ENCODE data around the gene NPEPPS. TPM values are rescaled to one million over a fixed set of nuclear protein-coding genes. Genes with fewer than 3 reads are reported as not detected.

Gene NPEPPS
- total RNA-seq, 4 donors from 2014 or later = 79.3 to 116 (median 110) TPM

GRCh38 chr17:47644324-47644723 lies 113.4 kb downstream of the NPEPPS start:
- H3K9me3 ChIP-seq = no peaks in the 10 kb centered on the region
- H3K4me3 ChIP-seq = no peak overlapping the region
- no peaks in the 10 kb centered on the region for H3K27me3 ChIP-seq
- H3K27ac ChIP-seq = no peak overlapping the region
- TF ChIP-seq CTCF (IDR thresholded peaks at IDR 0.05) (no peak), EP300 (IDR thresholded peaks at IDR 0.05) (no peak), POLR2AphosphoS5 (IDR thresholded peaks at IDR 0.05) (no peak), POLR2A (IDR thresholded peaks at IDR 0.05) (no peak)
- H3K4me1 ChIP-seq = peaks cover 0 to 17% (median 5%) of the 10 kb centered on the region in 3 donors
- no peak for ATAC-seq
- H3K36me3 ChIP-seq = no peaks in the 10 kb centered on the region
- 64 to 86% methylated on average over 2 to 5 of the region's 5 CpGs for WGBS, 2 donors (ENCODE audit: low coverage in 1 of 2)

- H3K9me3 ChIP-seq = no peaks in the 10 kb centered on the region
- H3K27me3 ChIP-seq = no peaks in the 10 kb centered on the region
- peak in 1 of 4 experiments; percentile 24 for TF ChIP-seq CTCF (IDR thresholded peaks at IDR 0.05)
- TF ChIP-seq POLR2A (IDR thresholded peaks at IDR 0.05) = peak; percentile 41 to 56
- TF ChIP-seq EP300 (IDR thresholded peaks at IDR 0.05) = no peak
- peak; percentile 95 for TF ChIP-seq POLR2AphosphoS5 (IDR thresholded peaks at IDR 0.05)
- H3K4me1 ChIP-seq = peaks cover 0 to 54% (median 12%) of the 10 kb centered on the region in 3 donors
- H3K27ac ChIP-seq = peak within 1 kb of the TSS; percentile 87 to 99 (median 98)
- peaks cover 5 to 28% of the 10 kb centered on the region in 2 donors for H3K36me3 ChIP-seq
- H3K4me3 ChIP-seq = peak within 1 kb of the TSS; percentile 81 to 97
- 0% methylated on average over 6 to 20 of the region's 74 CpGs for WGBS, 2 donors (ENCODE audit: low coverage in 1 of 2)
- ATAC-seq = peak; percentile 92
Measured at GRCh38 chr17:47649153-47649971, 118.5 kb downstream of the NPEPPS start, which contains the start of gene KPNB1. KPNB1 (plus strand) TSS chr17:47649919; CDS start chr17:47650245, 326 bp downstream.

- no peaks in the 10 kb centered on the region for H3K9me3 ChIP-seq
- H3K27ac ChIP-seq = peak overlapping the region; percentile 87 to 99 (median 98)
- H3K4me3 ChIP-seq = peak overlapping the region; percentile 81 to 97
- peak; percentile 7 for ATAC-seq
- H3K36me3 ChIP-seq = peaks cover 5 to 33% of the 10 kb centered on the region in 2 donors
- TF ChIP-seq POLR2A (IDR thresholded peaks at IDR 0.05) (peak in 1 of 2 donors; percentile 39), CTCF (IDR thresholded peaks at IDR 0.05) (no peak)
- no peaks in the 10 kb centered on the region for H3K27me3 ChIP-seq
- H3K4me1 ChIP-seq = peaks cover 4 to 61% (median 18%) of the 10 kb centered on the region in 3 donors
- WGBS, 2 donors (ENCODE audit: low coverage in 1 of 2) = 0% methylated on average over 7 of the region's 48 CpGs; no CpG with 5 or more reads in 1 of the 2 donors
Measured at GRCh38 chr17:47649972-47650524, 119.1 kb downstream of the NPEPPS start.

GRCh38 chr17:47650525-47651522 lies 119.9 kb downstream of the NPEPPS start:
- TF ChIP-seq POLR2A (IDR thresholded peaks at IDR 0.05) (no peak), POLR2AphosphoS5 (IDR thresholded peaks at IDR 0.05) (peak; percentile 30)
- peak; percentile 74 for ATAC-seq
- Histone ChIP-seq H3K27me3 (no peaks in the 10 kb centered on the region), H3K4me1 (peaks cover 4 to 69% (median 19%) of the 10 kb centered on the region in 3 donors), H3K9me3 (no peaks in the 10 kb centered on the region), H3K36me3 (peaks cover 5 to 41% of the 10 kb centered on the region in 2 donors), H3K27ac (peak overlapping the region; percentile 87 to 99 (median 98)), H3K4me3 (peak overlapping the region; percentile 81 to 97)
- 4 to 5% methylated on average over 5 to 8 of the region's 39 CpGs for WGBS, 2 donors (ENCODE audit: low coverage in 1 of 2)
